H9 (cell line): ENCODE results near the gene MTCH1. TPM values are rescaled to one million over a fixed set of nuclear protein-coding genes. Genes with fewer than 3 reads are reported as not detected.
A peak's percentile ranks its signal among the peaks of the same experiment; 100 is the strongest.

Experiments
- DNase-seq: peaks from one replicate; pipeline ENCODE4 v3.0.0-alpha.2; 2017
- H2AFZ ChIP-seq: one replicate; pipeline ENCODE4 v1.6.1; 2013; ENCODE audit warnings: mild to moderate bottlenecking, low read length, control low read depth, moderate library complexity
- H2AK5ac ChIP-seq: 2 replicates; pipeline ENCODE4 v1.6.1; 2013; ENCODE audit warnings: low read length, control low read depth, mixed read lengths; ENCODE audit not compliant: insufficient read length
- H2BK120ac ChIP-seq: one replicate; pipeline ENCODE4 v1.6.1; 2013; ENCODE audit warnings: low read depth, mild to moderate bottlenecking, low read length, control low read depth, inconsistent platforms; ENCODE audit not compliant: poor library complexity, severe bottlenecking
- H2BK12ac ChIP-seq: 2 replicates; pipeline ENCODE4 v1.6.1; 2013; ENCODE audit warnings: low read length, control low read depth, mixed read lengths, low read depth; ENCODE audit not compliant: insufficient read length
- H2BK15ac ChIP-seq: 2 replicates; pipeline ENCODE4 v1.6.1; 2013; ENCODE audit warnings: low read depth, low read length, control low read depth
- H2BK20ac ChIP-seq: one replicate; pipeline ENCODE4 v1.6.1; 2013; ENCODE audit warnings: low read depth, mild to moderate bottlenecking, low read length, control low read depth, inconsistent platforms; ENCODE audit not compliant: poor library complexity, severe bottlenecking
- H2BK5ac ChIP-seq: 2 replicates; pipeline ENCODE4 v1.6.1; 2013; ENCODE audit warnings: low read length, control low read depth, mixed read lengths; ENCODE audit not compliant: insufficient read length
- H3K14ac ChIP-seq: 2 replicates; pipeline ENCODE4 v1.6.1; 2013; ENCODE audit warnings: low read length, control low read depth; ENCODE audit not compliant: insufficient read depth
- H3K18ac ChIP-seq: 2 replicates; pipeline ENCODE4 v1.6.1; 2013; ENCODE audit warnings: low read depth, mild to moderate bottlenecking, mixed read lengths, low read length, control low read depth; ENCODE audit not compliant: insufficient read length
- H3K23ac ChIP-seq: 2 replicates; pipeline ENCODE4 v1.6.1; 2013; ENCODE audit warnings: low read length, control low read depth, mixed read lengths, low read depth; ENCODE audit not compliant: insufficient read length
- H3K23me2 ChIP-seq: 2 replicates; pipeline ENCODE4 v1.6.1; 2013; ENCODE audit warnings: low read depth, mild to moderate bottlenecking, mixed read lengths, low read length, control low read depth; ENCODE audit not compliant: insufficient read length, poor library complexity, severe bottlenecking
- H3K27ac ChIP-seq: 2 replicates; pipeline ENCODE4 v1.5.1; 2013; ENCODE audit warnings: low read length, control low read depth, mixed read lengths, low read depth; ENCODE audit not compliant: insufficient read length
- H3K27me3 ChIP-seq: 2 replicates; pipeline ENCODE4 v1.6.1; 2013; ENCODE audit warnings: low read length, control low read depth, inconsistent platforms; ENCODE audit not compliant: insufficient read depth
- H3K4ac ChIP-seq: 2 replicates; pipeline ENCODE4 v1.6.1; 2013; ENCODE audit warnings: low read depth, mild to moderate bottlenecking, control low read depth, inconsistent platforms, low read length, moderate library complexity
- H3K4me1 ChIP-seq: 2 replicates; pipeline ENCODE4 v1.6.1; 2013; ENCODE audit warnings: low read length, control low read depth, inconsistent platforms; ENCODE audit not compliant: insufficient read depth
- H3K4me2 ChIP-seq: 2 replicates; pipeline ENCODE4 v1.6.1; 2013; ENCODE audit warnings: low read length, control low read depth, mixed read lengths; ENCODE audit not compliant: insufficient read length, insufficient read depth
- H3K56ac ChIP-seq: 2 replicates; pipeline ENCODE4 v1.6.1; 2013; ENCODE audit warnings: low read depth, mild to moderate bottlenecking, mixed read lengths, low read length, control low read depth; ENCODE audit not compliant: insufficient read length
- H3K79me1 ChIP-seq: 2 replicates; pipeline ENCODE4 v1.6.1; 2013; ENCODE audit warnings: low read depth, mild to moderate bottlenecking, moderate library complexity, low read length, control low read depth, inconsistent platforms; ENCODE audit not compliant: insufficient read depth, poor library complexity, severe bottlenecking
- H3K79me2 ChIP-seq: 2 replicates; pipeline ENCODE4 v1.6.1; 2013; ENCODE audit warnings: low read length, control low read depth, inconsistent platforms; ENCODE audit not compliant: insufficient read depth
- H3K9ac ChIP-seq: 2 replicates; pipeline ENCODE4 v1.6.1; 2013; ENCODE audit warnings: low read length, control low read depth, mixed read lengths; ENCODE audit not compliant: insufficient read length; ENCODE audit errors: extremely low read depth
- H3K9me3 ChIP-seq: one replicate; pipeline ENCODE4 v1.6.1; 2013; ENCODE audit warnings: low read depth, low read length, inconsistent platforms; ENCODE audit not compliant: control insufficient read depth
- H3T11ph ChIP-seq: one replicate; pipeline ENCODE4 v1.6.1; 2013; ENCODE audit warnings: mild to moderate bottlenecking, low read length, control low read depth, inconsistent platforms
- H4K20me1 ChIP-seq: one replicate; pipeline ENCODE4 v1.6.1; 2013; ENCODE audit not compliant: control insufficient read depth, insufficient read length, insufficient read depth
- H4K5ac ChIP-seq: 2 replicates; pipeline ENCODE4 v1.6.1; 2013; ENCODE audit warnings: low read depth, mild to moderate bottlenecking, mixed read lengths, low read length, control low read depth; ENCODE audit not compliant: insufficient read length
- H4K8ac ChIP-seq: replicated peaks from 2 replicates; pipeline ENCODE4 v1.6.1; 2013; ENCODE audit warnings: low read length, control low read depth, mixed read lengths, low read depth; ENCODE audit not compliant: insufficient read length
- H4K91ac ChIP-seq: 2 replicates; pipeline ENCODE4 v1.6.1; 2013; ENCODE audit warnings: low read depth, mild to moderate bottlenecking, moderate library complexity, mixed read lengths, low read length, control low read depth; ENCODE audit not compliant: insufficient read length
- H3K27ac Mint-ChIP-seq, 3 experiments: 2 replicates in 2 of 3; 3 replicates in 1 of 3; pipeline ENCODE4 v1.8.0; 2020 to 2021; ENCODE audit warnings: mixed read lengths in 3 of 3, mild to moderate bottlenecking in 1 of 3, moderate library complexity in 1 of 3
- H3K27me3 Mint-ChIP-seq: 2 replicates; pipeline ENCODE4 v1.8.0; 2021; ENCODE audit warnings: low read depth, mild to moderate bottlenecking, moderate library complexity, mixed read lengths
- H3K36me3 Mint-ChIP-seq, 3 experiments: 2 replicates in 2 of 3; 3 replicates in 1 of 3; pipeline ENCODE4 v1.8.0; 2020 to 2021; ENCODE audit warnings: low read depth in 3 of 3, mixed read lengths in 3 of 3; ENCODE audit not compliant: insufficient read depth in 1 of 3
- H3K4me1 Mint-ChIP-seq, 2 experiments: 2 replicates each; pipeline ENCODE4 v1.8.0; 2020; ENCODE audit warnings: mixed read lengths in 2 of 2
- H3K4me3 Mint-ChIP-seq, 2 experiments: 2 replicates in 1 of 2; 3 replicates in 1 of 2; pipeline ENCODE4 v1.8.0; 2020 to 2021; ENCODE audit warnings: mild to moderate bottlenecking in 2 of 2, mixed read lengths in 2 of 2, moderate library complexity in 1 of 2
- H3K9me3 Mint-ChIP-seq, 2 experiments: 2 replicates in 1 of 2; 3 replicates in 1 of 2; pipeline ENCODE4 v1.8.0; 2020; ENCODE audit warnings: mild to moderate bottlenecking in 2 of 2, mixed read lengths in 2 of 2, moderate library complexity in 1 of 2
- WGBS: extraction: QIAGEN DNeasy Blood & Tissue Kit; methylation state at CpG from one replicate; pipeline ENCODE4 v1.1.7; 2013; ENCODE audit warnings: missing lambda C conversion rate, low lambda C conversion rate, mixed read lengths; ENCODE audit not compliant: insufficient read length; ENCODE audit errors: extremely low coverage; 5-methylcytosine and 5-hydroxymethylcytosine counted together
- total RNA-seq: library from RNA; stranded (reverse); gene quantifications from 2 replicates; pipeline ENCODE4 v1.2.1, GENCODE V29; 2021
- TF ChIP-seq, protein P1 (sequence below): fragments of 200-600 bp; sonication (generic); conservative IDR thresholded peaks from 3 replicates; pipeline ENCODE4 v1.8.0; 2021; ENCODE audit warnings: antibody characterized with exemption, mild to moderate bottlenecking

The MTCH1 gene
- total RNA-seq, 1 experiment from 2014 or later = 200 TPM

- TF ChIP-seq, protein P1, sequence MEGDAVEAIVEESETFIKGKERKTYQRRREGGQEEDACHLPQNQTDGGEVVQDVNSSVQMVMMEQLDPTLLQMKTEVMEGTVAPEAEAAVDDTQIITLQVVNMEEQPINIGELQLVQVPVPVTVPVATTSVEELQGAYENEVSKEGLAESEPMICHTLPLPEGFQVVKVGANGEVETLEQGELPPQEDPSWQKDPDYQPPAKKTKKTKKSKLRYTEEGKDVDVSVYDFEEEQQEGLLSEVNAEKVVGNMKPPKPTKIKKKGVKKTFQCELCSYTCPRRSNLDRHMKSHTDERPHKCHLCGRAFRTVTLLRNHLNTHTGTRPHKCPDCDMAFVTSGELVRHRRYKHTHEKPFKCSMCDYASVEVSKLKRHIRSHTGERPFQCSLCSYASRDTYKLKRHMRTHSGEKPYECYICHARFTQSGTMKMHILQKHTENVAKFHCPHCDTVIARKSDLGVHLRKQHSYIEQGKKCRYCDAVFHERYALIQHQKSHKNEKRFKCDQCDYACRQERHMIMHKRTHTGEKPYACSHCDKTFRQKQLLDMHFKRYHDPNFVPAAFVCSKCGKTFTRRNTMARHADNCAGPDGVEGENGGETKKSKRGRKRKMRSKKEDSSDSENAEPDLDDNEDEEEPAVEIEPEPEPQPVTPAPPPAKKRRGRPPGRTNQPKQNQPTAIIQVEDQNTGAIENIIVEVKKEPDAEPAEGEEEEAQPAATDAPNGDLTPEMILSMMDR = no peak
- Mint-ChIP-seq H3K9me3 (no peaks in the 10 kb centered on the region), H3K27me3 (peaks cover 3% of the 10 kb centered on the region), H3K4me1 (peaks cover 13 to 14% of the 10 kb centered on the region in 2 experiments), H3K36me3 (peaks cover 3 to 4% (median 4%) of the 10 kb centered on the region in 3 experiments; a peak in 4 of 7 replicates), H3K27ac (peak overlapping the region; percentile 94 to 99 (median 97)), H3K4me3 (peak overlapping the region; percentile 90 to 97)
- no peak overlapping the region for H3K56ac ChIP-seq
- no peak overlapping the region for H3K23ac ChIP-seq
- no peaks in the 10 kb centered on the region for H4K20me1 ChIP-seq
- peak overlapping the region; percentile 93 for H3K18ac ChIP-seq
- no peak overlapping the region for H2AFZ ChIP-seq
- no peak for DNase-seq
- H3K79me2 ChIP-seq = peaks cover 35% of the 10 kb centered on the region; the same call in 1 of the 2 replicates
- peak overlapping the region; percentile 89 for H3K9ac ChIP-seq
- H2BK5ac ChIP-seq = no peak overlapping the region
- H2BK120ac ChIP-seq = peak overlapping the region; percentile 28
- peaks cover 9% of the 10 kb centered on the region; the same call in 1 of the 2 replicates for H3K4me1 ChIP-seq
- no peaks in the 10 kb centered on the region for H3K9me3 ChIP-seq
- no peak overlapping the region for H2BK15ac ChIP-seq
- H4K91ac ChIP-seq = no peak overlapping the region
- H2BK12ac ChIP-seq = no peak overlapping the region
- no peaks in the 10 kb centered on the region for H3K27me3 ChIP-seq
- no CpG with 5 or more reads among the region's 8 CpGs for WGBS
- H4K8ac ChIP-seq = no peak overlapping the region
- H3K27ac ChIP-seq = no peak overlapping the region
- H3K4me2 ChIP-seq = peak overlapping the region; percentile 100
- H3K4ac ChIP-seq = no peak overlapping the region; the same call in 1 of the 2 replicates
- H3K23me2 ChIP-seq = peaks cover 21% of the 10 kb centered on the region
- H2AK5ac ChIP-seq = no peak overlapping the region
- H3T11ph ChIP-seq = no peak overlapping the region
- H3K79me1 ChIP-seq = no peaks in the 10 kb centered on the region
- no peak overlapping the region for H2BK20ac ChIP-seq
- H4K5ac ChIP-seq = no peak overlapping the region
- peak overlapping the region; percentile 88 for H3K14ac ChIP-seq
These were observed 680 bp upstream of the MTCH1 start for GRCh38 chr6:36986704-36987047.
